RWPE2 (cell line): Measurements from ENCODE around the gene NFASC.

Experiments used
- ATAC-seq: fragments of 200-7000 bp; cut with Tn5 transposase; 3 replicates; pipeline ENCODE4 v1.9.1; 2021; ENCODE audit warnings: low read depth
- DNase-seq: peaks from one replicate; pipeline ENCODE4 v3.0.0-alpha.2; 2020; ENCODE audit warnings: low spot score
- H3K27ac ChIP-seq: fragments of 450-650 bp; 2 replicates; pipeline ENCODE4 v1.5.1; 2017; ENCODE audit warnings: mild to moderate bottlenecking; ENCODE audit not compliant: poor library complexity, severe bottlenecking
- H3K27me3 ChIP-seq: fragments of 250-450 bp; sonication (Bioruptor Pico); 2 replicates; pipeline ENCODE4 v1.5.1; 2021; ENCODE audit warnings: mild to moderate bottlenecking, moderate library complexity; ENCODE audit not compliant: insufficient read depth, poor library complexity, severe bottlenecking
- H3K36me3 ChIP-seq: fragments of 250-450 bp; sonication (Bioruptor Pico); 2 replicates; pipeline ENCODE4 v1.5.1; 2020; ENCODE audit warnings: low read depth, mild to moderate bottlenecking, moderate library complexity
- H3K4me1 ChIP-seq: fragments of 250-450 bp; sonication (Bioruptor Pico); 2 replicates; pipeline ENCODE4 v1.5.1; 2021; ENCODE audit warnings: mild to moderate bottlenecking, moderate library complexity; ENCODE audit not compliant: insufficient read depth, poor library complexity, severe bottlenecking
- H3K4me3 ChIP-seq: fragments of 250-450 bp; sonication (Bioruptor Pico); 2 replicates; pipeline ENCODE4 v1.5.1; 2021; ENCODE audit warnings: mild to moderate bottlenecking, moderate library complexity; ENCODE audit not compliant: severe bottlenecking
- H3K9me3 ChIP-seq: fragments of 250-450 bp; sonication (Bioruptor Pico); 2 replicates; pipeline ENCODE4 v1.5.1; 2021; ENCODE audit warnings: mild to moderate bottlenecking, moderate library complexity; ENCODE audit not compliant: severe bottlenecking
- CTCF ChIP-seq: fragments of 450-650 bp; IDR thresholded peaks from one replicate; pipeline ENCODE4 v1.5.1; 2017; ENCODE audit warnings: mild to moderate bottlenecking, moderate library complexity; ENCODE audit not compliant: poor library complexity, severe bottlenecking

NFASC gene

GRCh38 chr1:204977318-204977717 lies 106.7 kb downstream of the NFASC start:
- Histone ChIP-seq H3K27me3 (no peaks in the 10 kb centered on the region), H3K27ac (no peak overlapping the region), H3K9me3 (no peaks in the 10 kb centered on the region), H3K4me1 (no peaks in the 10 kb centered on the region), H3K4me3 (no peak overlapping the region), H3K36me3 (no peaks in the 10 kb centered on the region)
- no peak for DNase-seq
- no peak for ATAC-seq
- no peak for TF ChIP-seq CTCF

DNA sequence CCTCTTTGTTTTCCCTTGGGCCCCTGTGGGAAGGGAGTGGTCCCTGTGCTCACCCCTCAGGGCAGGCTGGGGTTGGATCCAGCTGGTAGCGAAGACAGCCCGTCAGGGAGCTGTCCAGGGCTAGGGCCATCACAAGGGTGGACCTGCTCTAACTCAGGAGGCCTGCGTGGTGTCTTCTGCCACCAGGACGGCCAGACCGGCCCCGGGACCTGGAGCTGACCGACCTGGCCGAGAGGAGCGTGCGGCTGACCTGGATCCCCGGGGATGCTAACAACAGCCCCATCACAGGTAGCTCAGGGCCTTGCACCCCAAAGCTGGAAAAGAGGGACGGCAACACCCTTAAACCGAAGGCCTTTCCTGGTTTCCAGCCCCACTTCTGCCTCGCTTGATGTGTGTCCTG lies 108.1 kb downstream of the NFASC start:
- no peak for ATAC-seq
- no peak overlapping the region for H3K27ac ChIP-seq
- no peak for TF ChIP-seq CTCF
- H3K9me3 ChIP-seq: no peaks in the 10 kb centered on the region
- H3K4me1 ChIP-seq: no peaks in the 10 kb centered on the region
- H3K36me3 ChIP-seq: no peaks in the 10 kb centered on the region
- DNase-seq: no peak
- no peaks in the 10 kb centered on the region for H3K27me3 ChIP-seq
- no peak overlapping the region for H3K4me3 ChIP-seq

- H3K27me3 ChIP-seq: no peaks in the 10 kb centered on the region
- no peak overlapping the region for H3K27ac ChIP-seq
- no peaks in the 10 kb centered on the region for H3K4me1 ChIP-seq
- ATAC-seq (no peak), DNase-seq (no peak)
- TF ChIP-seq CTCF: no peak
- no peaks in the 10 kb centered on the region for H3K36me3 ChIP-seq
- H3K9me3 ChIP-seq: no peaks in the 10 kb centered on the region
- no peak overlapping the region for H3K4me3 ChIP-seq
Observed at GRCh38 chr1:204979306-204979705, 108.6 kb downstream of the NFASC start.

DNA sequence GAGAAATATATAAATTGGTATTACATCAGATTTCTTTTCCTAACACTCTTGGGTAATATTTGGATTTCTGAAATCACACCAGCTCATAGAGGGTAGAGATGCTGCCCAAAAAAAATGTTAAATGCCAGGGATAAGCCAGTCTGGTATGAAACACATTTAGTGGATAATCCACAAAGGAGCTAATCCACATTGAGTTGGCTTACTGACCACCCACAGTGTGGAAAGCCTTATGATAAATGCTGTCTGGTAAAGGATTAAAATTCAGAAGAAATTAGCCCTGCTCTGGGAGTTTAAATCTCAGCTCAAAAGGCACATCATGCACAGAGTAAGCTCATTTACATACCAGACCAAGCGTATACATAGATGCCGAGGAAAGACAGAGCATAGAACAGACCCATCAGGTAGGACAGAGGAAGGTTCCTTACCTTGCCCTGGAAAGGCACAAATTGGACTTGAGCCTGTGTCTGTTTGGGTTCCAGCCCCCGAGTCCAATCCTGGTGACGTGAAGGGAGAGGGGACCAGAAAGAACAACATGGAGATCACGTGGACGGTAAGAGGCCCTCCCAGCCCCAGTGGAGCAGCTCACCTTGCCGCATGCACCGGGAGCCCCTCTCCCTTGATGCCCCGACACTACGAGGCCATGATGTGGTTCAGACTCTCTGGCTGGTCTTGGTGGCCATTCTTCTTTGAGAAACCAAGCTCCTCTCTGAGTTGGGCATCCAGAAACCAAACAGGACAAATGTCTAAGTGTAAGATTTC lies 109.4 kb downstream of the NFASC start:
- DNase-seq (no peak), ATAC-seq (no peak)
- Histone ChIP-seq H3K4me3 (no peak overlapping the region), H3K36me3 (no peaks in the 10 kb centered on the region), H3K9me3 (no peaks in the 10 kb centered on the region), H3K4me1 (no peaks in the 10 kb centered on the region), H3K27me3 (no peaks in the 10 kb centered on the region), H3K27ac (no peak overlapping the region)
- no peak for TF ChIP-seq CTCF

DNA sequence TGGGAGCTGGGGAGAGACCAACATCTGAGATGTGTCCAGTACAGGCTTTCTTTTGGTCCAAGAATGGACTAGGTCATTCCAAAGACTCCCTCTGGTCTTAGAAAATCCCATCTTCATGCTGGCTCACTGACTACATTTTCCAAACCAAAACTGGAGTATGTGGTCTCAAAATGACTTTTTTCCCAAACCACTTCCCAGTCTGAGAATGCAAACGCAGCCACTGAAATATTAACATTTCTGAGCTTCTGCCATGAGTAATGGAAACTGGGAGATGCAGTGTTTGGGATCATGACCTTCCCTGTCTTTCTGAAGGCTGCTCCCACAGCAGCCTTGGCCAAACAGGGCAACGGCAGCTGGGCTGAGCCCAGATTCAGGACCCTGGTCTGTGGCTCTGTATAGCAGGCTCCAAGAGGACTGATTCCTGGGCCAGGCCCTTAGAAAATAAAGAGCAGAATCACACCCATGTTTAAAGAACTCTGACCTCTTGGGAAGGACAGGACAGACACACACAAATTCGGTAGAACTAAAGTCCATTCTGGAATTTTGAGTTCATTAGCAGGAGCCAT lies 110.3 kb downstream of the NFASC start:
- no peak overlapping the region for H3K4me3 ChIP-seq
- H3K27me3 ChIP-seq: no peaks in the 10 kb centered on the region
- DNase-seq (no peak), ATAC-seq (no peak)
- H3K4me1 ChIP-seq: no peaks in the 10 kb centered on the region
- H3K36me3 ChIP-seq: no peaks in the 10 kb centered on the region
- H3K9me3 ChIP-seq: no peaks in the 10 kb centered on the region
- no peak overlapping the region for H3K27ac ChIP-seq
- TF ChIP-seq CTCF: no peak
